MM.1S (cell line): ENCODE results near the gene RAI1.

ENCODE experiments used
- CTCF ChIP-seq: fragments of 300-600 bp; sonication (generic); IDR thresholded peaks from 2 replicates; pipeline ENCODE4 v1.5.1; 2016; ENCODE audit warnings: antibody characterized with exemption, low read length, mixed read lengths
- EZH2 ChIP-seq: fragments of 300-600 bp; sonication (generic); optimal IDR thresholded peaks from 2 replicates; pipeline ENCODE3; 2017; ENCODE audit warnings: low read depth, mild to moderate bottlenecking, antibody characterized with exemption, low read length, mixed read lengths
- EZH2phosphoT487 ChIP-seq: fragments of 300-600 bp; sonication (generic); IDR thresholded peaks from 2 replicates; pipeline ENCODE4 v1.6.1; 2018; ENCODE audit warnings: antibody characterized with exemption, low read length

- no peak for TF ChIP-seq CTCF
- no peak for TF ChIP-seq EZH2
- TF ChIP-seq EZH2phosphoT487 = no peak
These were observed 57.0 kb downstream of the RAI1 start for GRCh38 chr17:17737961-17738894.
